ENCODE results near the gene CD86.

GRCh38 chr3:122094693-122095092, 39.5 kb downstream of the CD86 start:
- TF ChIP-seq CTCF (IDR thresholded peaks at IDR 0.05) (no peak), POLR2A (IDR thresholded peaks at IDR 0.05) (no peak)
